GM21619 (cell line): ENCODE data around the gene RASL10B.
A peak's percentile ranks its signal among the peaks of the same experiment; 100 is the strongest.

Experiments
- ATAC-seq: cut with Tn5 transposase; IDR thresholded peaks from one replicate; pipeline ENCODE4 v1.9.1; 2021; ENCODE audit not compliant: unreplicated experiment

Gene RASL10B

GRCh38 chr17:35763767-35764122, 32.3 kb downstream of the RASL10B start:
- ATAC-seq, result no peak

DNA sequence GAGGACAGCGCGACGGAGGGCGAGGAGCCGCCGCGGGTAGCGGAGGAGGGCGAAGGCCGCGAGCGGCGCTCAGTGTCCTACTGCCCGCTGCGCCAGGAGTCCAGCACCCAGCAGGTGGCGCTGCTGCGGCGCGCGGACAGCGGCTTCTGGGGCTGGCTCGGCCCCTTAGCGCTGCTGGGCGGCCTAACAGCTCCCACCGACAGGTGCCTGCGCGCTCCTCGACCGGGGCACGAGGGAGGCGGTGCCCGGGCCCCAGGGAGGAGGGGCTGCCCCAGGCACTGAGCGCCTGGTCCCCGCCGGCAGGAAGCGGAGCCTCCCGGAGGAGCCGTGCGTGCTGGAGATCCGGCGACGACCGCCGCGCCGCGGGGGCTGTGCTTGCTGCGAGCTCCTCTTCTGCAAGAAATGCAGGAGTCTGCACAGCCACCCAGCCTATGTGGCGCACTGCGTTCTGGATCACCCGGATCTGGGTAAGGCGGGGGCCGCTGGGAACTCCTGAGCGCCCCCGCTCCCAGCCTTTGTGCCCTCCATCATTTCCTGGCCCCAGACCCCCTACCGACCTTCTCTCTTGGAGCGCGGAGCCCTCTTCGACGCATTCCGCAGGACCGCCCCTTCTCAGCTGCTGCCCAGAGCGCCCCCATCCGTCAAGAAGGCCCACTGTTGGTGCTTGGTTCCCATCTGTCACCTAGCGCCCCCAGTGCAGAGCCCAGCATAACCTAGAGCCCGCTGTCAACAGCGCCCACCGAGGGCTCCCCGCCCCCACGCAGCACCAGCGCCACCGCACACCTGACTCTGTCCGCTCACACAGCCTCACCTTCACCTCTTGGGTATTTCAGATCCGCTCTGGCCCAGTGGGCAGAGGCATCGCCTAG, 32.9 kb downstream of the RASL10B start:
- ATAC-seq, result peak; percentile 89

DNA sequence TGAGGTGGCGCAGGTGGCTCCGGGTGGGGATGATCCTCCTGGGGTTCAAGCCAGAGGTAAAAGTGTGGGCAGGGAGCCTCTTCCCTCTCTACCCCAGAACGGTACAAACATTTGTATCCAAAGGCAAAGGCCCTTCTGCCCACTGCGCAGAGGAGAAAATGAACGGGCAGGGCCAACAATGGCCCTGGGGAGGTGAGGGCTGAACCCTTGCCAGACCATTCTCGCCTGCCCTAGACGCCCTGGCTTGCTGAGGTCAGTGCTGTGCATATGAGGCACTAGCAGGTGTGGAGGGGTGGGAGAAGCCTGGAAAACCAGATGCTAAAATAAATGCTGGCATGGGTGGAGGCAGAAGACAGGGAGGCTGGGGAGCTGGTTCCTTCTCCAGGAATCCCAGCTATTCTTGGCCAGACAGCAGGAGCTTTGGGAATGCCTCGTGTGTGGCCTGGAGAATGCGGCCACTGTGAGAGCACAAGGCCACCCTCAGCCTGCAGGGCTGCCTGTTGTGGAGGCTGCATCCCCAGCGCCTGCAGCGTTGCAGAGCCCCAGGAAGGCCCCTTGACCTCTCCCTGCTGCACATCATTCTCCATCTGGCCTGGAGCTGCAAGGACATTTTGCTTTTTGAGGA, 33.8 kb downstream of the RASL10B start:
- no peak for ATAC-seq

DNA sequence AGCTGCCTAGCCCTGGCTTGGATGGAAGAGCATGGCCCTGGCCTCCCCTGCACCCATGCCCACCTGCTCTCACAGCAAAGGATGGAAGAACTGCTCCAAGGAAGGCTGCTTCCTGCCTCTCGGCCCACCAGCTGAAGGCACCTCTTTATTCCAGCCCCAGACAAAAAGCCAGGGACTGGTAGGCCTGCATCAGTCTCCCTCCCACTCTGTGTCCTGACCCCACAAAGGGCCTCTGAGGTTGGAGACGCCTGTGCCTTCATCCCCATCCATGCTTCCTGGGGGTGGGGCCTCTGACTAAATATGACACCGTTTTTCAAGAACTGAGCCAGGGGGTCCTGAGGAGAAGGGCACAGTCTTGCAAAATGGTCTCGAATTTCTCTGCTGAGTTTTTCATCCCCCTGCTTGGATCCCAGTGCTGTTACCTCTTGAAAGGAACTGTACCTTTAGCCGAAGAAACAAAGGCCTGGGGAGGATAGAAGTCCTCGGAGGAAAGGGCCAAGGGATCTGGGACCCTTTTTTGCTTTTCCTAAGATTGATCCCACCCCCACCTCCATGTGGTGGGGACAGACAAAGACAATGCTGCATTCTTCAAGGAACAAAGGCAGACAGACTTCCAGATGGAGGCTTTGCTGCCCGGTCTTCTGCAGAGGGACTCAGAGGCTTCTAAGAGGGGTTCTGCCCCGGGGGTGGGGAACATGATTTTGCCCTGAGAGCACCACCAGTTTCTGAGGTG, 34.5 kb downstream of the RASL10B start:
- ATAC-seq, result no peak

GRCh38 chr17:35766489-35766877, 35.0 kb downstream of the RASL10B start:
- ATAC-seq, result no peak

- no peak for ATAC-seq
These were observed 35.6 kb downstream of the RASL10B start for GRCh38 chr17:35766903-35767510.

DNA sequence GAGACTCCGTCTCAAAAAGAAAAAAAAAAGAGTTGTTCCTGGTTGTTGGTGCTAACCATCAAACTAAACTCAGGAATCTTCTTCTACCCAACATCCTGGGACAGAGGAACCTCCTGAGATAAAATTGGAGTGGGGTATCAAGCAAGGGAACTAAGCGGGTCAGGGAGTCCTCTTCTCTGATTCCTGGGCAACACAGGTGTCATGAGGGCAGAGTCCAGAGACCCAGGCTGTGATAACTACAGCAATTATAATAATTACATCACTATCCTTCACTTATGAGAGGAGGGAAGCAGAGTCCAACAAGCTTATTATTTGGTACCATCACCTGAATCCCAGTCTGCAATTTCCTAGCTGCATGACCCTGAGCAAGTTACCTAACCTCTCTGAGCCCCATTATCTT, 37.4 kb downstream of the RASL10B start:
- ATAC-seq, result no peak

GRCh38 chr17:35769895-35770486, 38.6 kb downstream of the RASL10B start:
- no peak for ATAC-seq

GRCh38 chr17:35773129-35773528, 41.7 kb downstream of the RASL10B start:
- ATAC-seq, result no peak

- no peak for ATAC-seq
These were observed 42.4 kb downstream of the RASL10B start for GRCh38 chr17:35773679-35774425.

- no peak for ATAC-seq
These were observed 43.1 kb downstream of the RASL10B start for GRCh38 chr17:35774499-35774898.

- no peak for ATAC-seq
These were observed 43.6 kb downstream of the RASL10B start for GRCh38 chr17:35775039-35775438.

- ATAC-seq, result no peak
These were observed 44.1 kb downstream of the RASL10B start for GRCh38 chr17:35775583-35775982.

GRCh38 chr17:35778641-35779196, 47.3 kb downstream of the RASL10B start:
- no peak for ATAC-seq

GRCh38 chr17:35780950-35781349, 49.5 kb downstream of the RASL10B start:
- no peak for ATAC-seq

- no peak for ATAC-seq
These were observed 53.5 kb downstream of the RASL10B start for GRCh38 chr17:35784895-35785294.

GRCh38 chr17:35786941-35787432, 55.5 kb downstream of the RASL10B start:
- no peak for ATAC-seq

- no peak for ATAC-seq
These were observed 57.3 kb downstream of the RASL10B start for GRCh38 chr17:35788477-35789368.

DNA sequence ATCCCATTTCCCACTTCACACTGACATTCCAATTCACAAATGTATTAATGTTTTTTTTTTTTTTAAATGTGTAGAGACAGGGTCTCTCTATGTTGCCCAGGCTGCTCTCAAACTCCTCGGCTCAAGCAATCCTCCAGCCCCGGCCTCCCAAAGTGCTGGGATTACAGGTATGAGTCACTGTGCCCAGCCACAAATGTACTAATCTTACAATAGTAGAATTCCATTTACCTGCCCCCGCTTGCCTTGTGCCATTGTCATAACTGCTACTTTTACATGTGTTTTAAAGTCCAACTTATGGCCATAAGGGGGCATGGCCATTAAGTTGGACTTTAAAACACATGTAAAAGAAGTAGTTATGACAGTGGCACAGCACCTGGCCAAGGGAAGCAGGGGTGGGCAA, 59.4 kb downstream of the RASL10B start:
- ATAC-seq, result no peak
